Measurements from ENCODE around the gene GRPEL1. TPM values are rescaled to one million over a fixed set of nuclear protein-coding genes. Genes with fewer than 3 reads are reported as not detected.

Gene GRPEL1
- total RNA-seq, result 16.2 TPM

DNA sequence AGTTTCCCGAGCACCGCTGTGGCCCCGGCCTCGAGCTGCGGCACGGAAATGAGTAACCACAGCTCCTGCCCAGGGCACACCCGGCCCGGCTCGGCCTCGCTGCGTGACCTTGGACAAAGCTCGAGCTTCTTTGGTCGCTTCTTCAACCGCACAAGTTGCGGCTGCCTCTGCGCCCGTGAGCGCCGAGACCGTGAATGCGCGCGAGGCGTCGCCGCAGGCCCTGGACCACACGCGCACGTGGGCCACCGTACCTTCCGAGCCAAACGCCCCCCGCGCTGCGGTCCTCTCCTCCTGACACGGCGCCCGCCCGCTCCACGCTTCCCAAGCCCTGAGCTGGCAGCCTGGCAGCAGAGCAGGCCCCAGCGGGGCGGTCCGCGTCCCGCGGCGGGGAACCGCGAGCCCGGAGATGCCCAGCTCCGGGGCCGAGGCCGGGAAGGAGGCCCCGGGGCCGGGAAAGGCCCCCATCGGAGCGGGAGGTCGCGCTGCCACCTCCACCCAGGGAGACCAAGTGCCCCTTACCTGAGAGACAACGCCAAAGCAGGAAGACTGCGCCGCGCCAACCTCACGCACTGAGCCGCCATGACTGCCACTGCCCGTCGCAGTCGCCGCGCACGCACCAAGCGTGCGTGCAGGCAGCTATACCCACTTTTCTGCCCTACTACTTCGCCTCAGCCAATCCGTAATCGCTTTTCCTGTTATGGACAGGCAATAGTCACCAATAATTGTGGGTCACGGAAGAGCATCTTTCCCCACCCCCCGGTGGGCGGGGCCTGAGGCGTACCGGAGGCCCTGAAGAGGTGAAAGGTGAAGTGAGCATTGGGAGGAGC, at the start of gene GRPEL1:
Gene GRPEL1 (minus strand): TSS at position 613 of the 827 bp plus-strand sequence. CDS start 32 bp downstream, at position 581.

GRCh38 chr4:7043284-7044136, 24.4 kb downstream of the GRPEL1 start, which contains the start of gene TADA2B:
Gene TADA2B (plus strand): TSS chr4:7043372. CDS start chr4:7043580, 208 bp downstream.

Other genes starting within 250 kb of the GRPEL1 start
- 75.7 TPM for gene TBC1D14, start 158.2 kb downstream of the GRPEL1 start, total RNA-seq
- 28.3 TPM for gene TADA2B, start 24.7 kb downstream of the GRPEL1 start, total RNA-seq
- 59.2 TPM for gene SORCS2, start 124.5 kb upstream of the GRPEL1 start, total RNA-seq

Measured in camera-type eye (tissue), 1 donor.